K562 (cell line): ENCODE data around the gene ERCC3. TPM values are rescaled to one million over a fixed set of nuclear protein-coding genes. Genes with fewer than 3 reads are reported as not detected.

Source experiments
- ATAC-seq: fragments of 200-7000 bp; cut with Tn5 transposase; 3 replicates; pipeline ENCODE4 v1.9.1; 2020; ENCODE audit warnings: moderate library complexity
- BruUV-seq: library from RNA; stranded (reverse); fragments of 400-500 nt; replicated peaks from 2 replicates; lab custom pipeline; 2021; lab: Mats Ljungman, UMichigan
- CTCF ChIA-PET: fragments of 300-600 bp; formaldehyde crosslinking; extraction: SDS; loops from one replicate; lab custom pipeline; 2021; ENCODE audit warnings: low intra/inter-chr PET ratio; lab: Yijun Ruan, JAX
- POLR2A ChIA-PET: fragments of 300-600, 350-650 bp; sonication (Branson Sonifier 250); formaldehyde crosslinking; extraction: SDS; loops from one replicate; lab custom pipeline; 2021; ENCODE audit warnings: antibody characterized with exemption, inconsistent platforms; lab: Yijun Ruan, JAX
- DNase-seq, 4 experiments: peaks; one replicate each; pipeline versions ENCODE4 v3.0.0 to v3.0.0-alpha.2; 2011 to 2018; ENCODE audit warnings: low spot score in 3 of 4, mixed read lengths in 3 of 4; ENCODE audit errors: extremely low read depth in 1 of 4
- FAIRE-seq: peaks from 2 replicates; lab custom pipeline; 2011; peaks lifted over from hg19 to GRCh38; lab: Jason Lieb, UNC
- H2AFZ ChIP-seq: 2 replicates; pipeline ENCODE4 v1.6.0; 2011; ENCODE audit warnings: low read depth, low read length, control low read depth, inconsistent platforms
- H3K27ac ChIP-seq: fragments of 200-600 bp; 3 replicates; pipeline ENCODE4 v1.8.0; 2011; ENCODE audit warnings: low read depth, mild to moderate bottlenecking, control low read depth, inconsistent platforms, low read length, moderate library complexity, mixed read lengths; ENCODE audit errors: extremely low read depth
- H3K27me3 ChIP-seq, 2 experiments: fragments of 300-600 bp in 1 of 2; 2 replicates in 1 of 2; 3 replicates in 1 of 2; pipeline versions ENCODE4 v1.6.0 to v1.8.0; 2011; ENCODE audit warnings: inconsistent platforms in 2 of 2, low read length in 2 of 2, mild to moderate bottlenecking in 1 of 2, mixed read lengths in 1 of 2, moderate library complexity in 1 of 2; ENCODE audit not compliant: control insufficient read depth in 2 of 2, insufficient read depth in 2 of 2
- H3K36me3 ChIP-seq: fragments of 300-600 bp; 3 replicates; pipeline ENCODE4 v1.8.0; 2011; ENCODE audit warnings: mild to moderate bottlenecking, low read length, inconsistent platforms; ENCODE audit not compliant: control insufficient read depth, insufficient read depth
- H3K4me1 ChIP-seq, 2 experiments: fragments of 200-600 bp in 1 of 2; replicated peaks in 1 of 2; 2 replicates in 1 of 2; 3 replicates in 1 of 2; pipeline versions ENCODE4 v1.5.1 to v1.8.0; 2011; ENCODE audit warnings: inconsistent platforms in 2 of 2, low read length in 2 of 2, mild to moderate bottlenecking in 1 of 2, mixed read lengths in 1 of 2, moderate library complexity in 1 of 2; ENCODE audit not compliant: control insufficient read depth in 2 of 2, insufficient read depth in 2 of 2
- H3K4me2 ChIP-seq: 2 replicates; pipeline ENCODE4 v1.6.1; 2011; ENCODE audit warnings: low read length, control low read depth, inconsistent platforms, mixed read lengths; ENCODE audit not compliant: insufficient read depth
- H3K4me3 ChIP-seq: fragments of 200-600 bp; sonication (generic), shearing (Covaris generic); 2 replicates; pipeline ENCODE4 v1.5.1; 2016; ENCODE audit warnings: control low read depth, inconsistent platforms
- H3K79me2 ChIP-seq: fragments of 200-600 bp; 3 replicates; pipeline ENCODE4 v1.8.0; 2011; ENCODE audit warnings: low read length, inconsistent platforms; ENCODE audit not compliant: control insufficient read depth, insufficient read depth
- H3K9ac ChIP-seq, 2 experiments: 2 replicates each; pipeline versions ENCODE4 v1.6.0 to v1.6.1; 2011; ENCODE audit warnings: low read depth in 2 of 2, low read length in 2 of 2, control low read depth in 1 of 2, inconsistent platforms in 1 of 2, mild to moderate bottlenecking in 1 of 2, mixed read lengths in 1 of 2; ENCODE audit not compliant: insufficient read depth in 1 of 2
- H3K9me1 ChIP-seq: one replicate; pipeline ENCODE4 v1.6.0; 2011; ENCODE audit warnings: inconsistent platforms, mild to moderate bottlenecking, low read length, moderate library complexity; ENCODE audit not compliant: control insufficient read depth, insufficient read depth
- H3K9me3 ChIP-seq: replicated peaks from 2 replicates; pipeline ENCODE4 v1.5.1; 2011; ENCODE audit warnings: low read depth, low read length, inconsistent platforms; ENCODE audit not compliant: control insufficient read depth, insufficient read depth
- H4K20me1 ChIP-seq: replicated peaks from 2 replicates; pipeline ENCODE4 v1.6.1; 2011; ENCODE audit warnings: low read length, inconsistent platforms, mixed read lengths; ENCODE audit not compliant: control insufficient read depth, insufficient read depth
- GATAD2A ChIP-seq: fragments of 450-650 bp; IDR thresholded peaks from 2 replicates; pipeline ENCODE4 v1.6.1; 2017
- HMG20A ChIP-seq: fragments of 450-650 bp; formaldehyde crosslinking; conservative IDR thresholded peaks from 2 replicates; pipeline ENCODE4 v1.4.0; 2020; ENCODE audit warnings: mild to moderate bottlenecking, mixed read lengths
- HNRNPH1 ChIP-seq: fragments of 200-400 bp; formaldehyde crosslinking; optimal IDR thresholded peaks from 2 replicates; pipeline ENCODE3; 2017; ENCODE audit warnings: low read depth, mild to moderate bottlenecking, low read length, moderate library complexity
- HOMEZ ChIP-seq: fragments of 250-450 bp; sonication (Bioruptor Pico); IDR thresholded peaks from 2 replicates; pipeline ENCODE4 v1.4.0; 2020; ENCODE audit warnings: mild to moderate bottlenecking, moderate library complexity
- NFE2L1 ChIP-seq: fragments of 450-650 bp; IDR thresholded peaks from 2 replicates; pipeline ENCODE4 v1.6.1; 2016; ENCODE audit warnings: missing genetic modification characterization, low read depth, mild to moderate bottlenecking, missing compliant biosample characterization, moderate library complexity, borderline replicate concordance
- NFIC ChIP-seq: fragments of 450-650 bp; IDR thresholded peaks from 2 replicates; pipeline ENCODE4 v1.6.1; 2017; ENCODE audit warnings: mild to moderate bottlenecking, inconsistent platforms
- STAT5B ChIP-seq: fragments of 250-450 bp; sonication (Bioruptor Pico); IDR thresholded peaks from 2 replicates; pipeline ENCODE4 v1.8.0; 2021; ENCODE audit warnings: mild to moderate bottlenecking, inconsistent platforms
- ZNF699 ChIP-seq: fragments of 250-450 bp; sonication (Bioruptor Pico); IDR thresholded peaks from 2 replicates; pipeline ENCODE4 v1.8.0; 2021; ENCODE audit warnings: mild to moderate bottlenecking, moderate library complexity; ENCODE audit not compliant: insufficient replicate concordance
- WGBS: fragments of 100-300 bp; shearing (Covaris generic); methylation state at CpG from one replicate; pipeline ENCODE4 v1.1.6; 2016; ENCODE audit warnings: low coverage, mixed read lengths; ENCODE audit not compliant: insufficient coverage; ENCODE audit errors: missing lambda C conversion rate; 5-methylcytosine and 5-hydroxymethylcytosine counted together
- in situ Hi-C: fragments of 300-500 bp; cut with MboI; formaldehyde crosslinking; loops from 4 replicates; pipeline ENCODE4 v1.15.0; 2018; ENCODE audit warnings: inconsistent platforms, mixed read lengths
- intact Hi-C: fragments of 100-400 bp; cut with micrococcal nuclease; formaldehyde crosslinking; loops from 2 replicates; pipeline ENCODE4 v1.14.2; 2022
- polyA plus RNA-seq, 8 experiments: library from polyadenylated mRNA; depleted of rRNA in 4 of 8; stranded (reverse) in 5 of 8; unstranded in 3 of 8; fragments of >200 nt; fragmentation: Nextera tagmentation in 2 of 8; fragmentation: Illumina TruSeq in 1 of 8; extraction: Ambion mirVana in 2 of 8; extraction: Trizol in 1 of 8; gene quantifications; 2 replicates each; pipeline versions ENCODE4 v1.2.1 to v1.2.3, GENCODE V29; 2011 to 2014; ENCODE audit warnings: inconsistent platforms in 1 of 8, missing spikeins in 1 of 8
- total RNA-seq, 7 experiments: library from RNA; depleted of rRNA in 6 of 7; stranded (reverse); fragments of >200 nt in 6 of 7; fragmentation: Illumina TruSeq in 2 of 7; extraction: Trizol in 2 of 7; gene quantifications; 2 replicates each; pipeline versions ENCODE4 v1.2.1 to v1.2.3, GENCODE V29; 2011 to 2021; ENCODE audit warnings: low replicate concordance in 1 of 7

The ERCC3 gene
- total and polyA plus RNA-seq, 9 of the 15 experiments (the other 6 are each of a cell fraction or from before 2014, with no cell fraction given): 17.9 to 61.5 (median 43.1) TPM

GRCh38 chr2:127225186-127225960, 68.6 kb downstream of the ERCC3 start:
- no peaks in the 10 kb centered on the region; a peak in 1 of 5 replicates for H3K4me1 ChIP-seq
- no peaks in the 10 kb centered on the region for H3K9me1 ChIP-seq
- CTCF ChIA-PET: no interaction called here
- H3K9ac ChIP-seq: no peak overlapping the region
- no peak for DNase-seq
- H3K36me3 ChIP-seq: no peaks in the 10 kb centered on the region
- H4K20me1 ChIP-seq: no peaks in the 10 kb centered on the region
- in situ Hi-C loops: no loop called here
- no peaks in the 10 kb centered on the region for H3K9me3 ChIP-seq
- no peak overlapping the region for H3K4me2 ChIP-seq
- no peak overlapping the region for H3K27ac ChIP-seq
- intact Hi-C loops: no loop called here
- POLR2A ChIA-PET: interaction anchor here (0.5 kb wide), 1 partner anchor 477 kb away, joined by 3 read pairs; no protein-coding TSS in a partner anchor
- peaks cover 29 to 70% of the 10 kb centered on the region in 2 experiments for H3K27me3 ChIP-seq
- 2% methylated on average over 12 of the region's 12 CpGs for WGBS
- no peak for ATAC-seq
- no peak overlapping the region for H2AFZ ChIP-seq
- no peak for FAIRE-seq
- H3K4me3 ChIP-seq: no peak overlapping the region
- no TSS peak for BruUV-seq
- no peaks in the 10 kb centered on the region for H3K79me2 ChIP-seq
- no peak for TF ChIP-seq HOMEZ (CRISPR knock-in tag)
- no peak for TF ChIP-seq HNRNPH1
- no peak for TF ChIP-seq NFE2L1 (tag)
- no peak for TF ChIP-seq NFIC
- TF ChIP-seq ZNF699 (CRISPR knock-in tag): no peak
- TF ChIP-seq HMG20A (CRISPR knock-in tag): no peak
- no peak for TF ChIP-seq GATAD2A
- no peak for TF ChIP-seq STAT5B (CRISPR knock-in tag)
